IgD-negative memory B cell (primary cell): ENCODE results near the gene NOTUM. TPM values are rescaled to one million over a fixed set of nuclear protein-coding genes. Genes with fewer than 3 reads are reported as not detected.
"Not testable (repeated sequence)": the region's sequence is repeated elsewhere in the genome, so short reads cannot be mapped to it uniquely, and the experiment has no call there.

Source experiments
- H3K27ac Mint-ChIP-seq, 3 donors: one replicate each; pipeline ENCODE4 v1.8.0; 2020 to 2022; ENCODE audit warnings: mild to moderate bottlenecking in 3 of 3, mixed read lengths in 3 of 3, moderate library complexity in 1 of 3
- H3K27me3 Mint-ChIP-seq: one replicate; pipeline ENCODE4 v1.8.0; 2021; ENCODE audit warnings: mixed read lengths
- H3K36me3 Mint-ChIP-seq: one replicate; pipeline ENCODE4 v1.8.0; 2020; ENCODE audit warnings: mild to moderate bottlenecking, mixed read lengths
- H3K4me1 Mint-ChIP-seq, 3 donors: one replicate each; pipeline ENCODE4 v1.8.0; 2020 to 2022; ENCODE audit warnings: mixed read lengths in 3 of 3, mild to moderate bottlenecking in 1 of 3
- H3K4me3 Mint-ChIP-seq, 4 donors: one replicate each; pipeline ENCODE4 v1.8.0; 2020 to 2022; ENCODE audit warnings: mild to moderate bottlenecking in 4 of 4, mixed read lengths in 4 of 4, moderate library complexity in 3 of 4
- H3K9me3 Mint-ChIP-seq, 3 donors: one replicate each; pipeline ENCODE4 v1.8.0; 2020 to 2021; ENCODE audit warnings: mixed read lengths in 3 of 3, mild to moderate bottlenecking in 1 of 3
- polyA plus RNA-seq: library from polyadenylated mRNA; unstranded; fragments of 300-500 nt; fragmentation: Illumina TruSeq; gene quantifications from one replicate; pipeline ENCODE4 v1.2.3, GENCODE V29; 2021

The NOTUM gene
- polyA plus RNA-seq, 1 donor from 2014 or later = not detected

DNA sequence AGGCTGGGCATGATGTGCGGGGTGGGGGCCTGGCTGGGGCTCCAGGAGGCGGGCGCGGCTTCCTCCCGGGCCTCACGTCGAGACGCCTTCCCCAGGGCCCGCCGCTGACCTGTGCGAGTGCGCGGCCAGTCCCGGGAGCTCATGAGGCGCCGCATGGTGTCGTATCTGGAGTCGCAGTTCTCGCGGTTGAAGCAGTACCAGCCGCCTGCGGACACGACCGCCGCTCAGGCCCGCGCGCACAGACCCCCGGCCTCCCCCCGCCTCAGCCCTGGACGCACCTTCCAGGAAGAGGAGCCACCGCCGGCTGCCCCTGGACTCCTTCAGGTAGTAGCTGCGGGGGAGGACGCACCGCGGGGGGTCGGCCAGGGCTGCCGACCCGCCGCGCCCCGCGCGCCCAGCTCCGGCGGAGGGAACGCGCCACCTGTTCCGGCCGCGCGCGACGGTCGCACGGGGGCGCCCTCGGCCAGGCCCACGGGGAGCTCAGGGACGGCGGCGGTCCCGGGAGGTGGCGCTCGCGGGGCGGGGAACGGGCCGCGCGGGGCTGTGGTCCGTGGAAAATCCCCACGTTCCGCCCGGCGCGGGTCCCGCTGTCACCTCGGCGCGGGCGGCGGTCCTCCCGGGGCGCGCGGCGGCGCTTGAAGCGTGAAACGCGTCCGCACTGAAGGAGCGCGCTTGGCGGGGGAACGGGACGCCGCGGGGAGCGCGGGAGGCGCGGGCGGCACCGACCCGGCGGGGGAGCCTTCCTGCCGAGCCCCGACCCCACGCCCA is 1.4 kb downstream of the NOTUM start:
- H3K4me1 Mint-ChIP-seq = peaks cover 0 to 5% (median 0%) of the 10 kb centered on the region in 3 donors
- no peaks in the 10 kb centered on the region for H3K36me3 Mint-ChIP-seq
- no peak overlapping the region for H3K27ac Mint-ChIP-seq
- H3K9me3 Mint-ChIP-seq = no peaks in the 10 kb centered on the region
- H3K4me3 Mint-ChIP-seq = peak overlapping the region in 1 of 4 donors; percentile 88
- peaks cover 32% of the 10 kb centered on the region for H3K27me3 Mint-ChIP-seq

DNA sequence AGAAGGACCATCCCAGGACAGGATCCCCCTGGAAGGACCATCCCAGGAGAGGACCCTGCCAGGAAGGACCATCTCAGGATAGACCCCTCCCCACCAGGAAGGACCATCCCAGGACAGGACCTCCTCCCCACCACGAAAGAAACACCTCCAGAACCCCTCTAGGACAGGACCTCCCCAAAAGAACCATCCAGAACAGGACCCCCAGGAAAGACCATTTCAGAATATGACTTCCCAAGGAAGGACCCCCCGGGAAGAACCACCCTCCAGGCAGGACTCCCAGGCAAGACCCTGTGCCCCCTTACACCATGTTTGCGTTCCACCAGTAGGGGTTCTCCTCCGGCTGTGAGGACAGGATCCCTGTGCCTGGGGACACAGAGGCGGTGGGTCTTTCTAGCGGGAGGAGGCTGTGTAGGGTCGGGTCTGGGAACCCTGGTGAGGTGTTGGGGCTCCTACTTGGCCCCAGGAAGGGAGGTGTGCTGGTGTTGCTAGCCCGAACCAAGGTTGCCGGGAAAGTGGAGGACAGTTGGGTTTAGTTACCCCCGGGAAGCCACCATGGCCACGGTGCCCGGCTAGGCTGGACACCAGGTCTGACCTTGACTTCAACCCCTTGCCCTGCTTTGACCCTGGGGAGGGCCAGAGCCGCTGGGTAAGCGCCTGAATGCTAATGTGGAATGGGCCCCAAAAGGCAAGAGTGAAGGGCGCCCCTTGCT is 2.2 kb downstream of the NOTUM start:
- Mint-ChIP-seq H3K27me3 (peaks cover 28% of the 10 kb centered on the region), H3K4me1 (peaks cover 0 to 5% (median 0%) of the 10 kb centered on the region in 3 donors), H3K4me3 (peak overlapping the region; percentile 38 to 88 (median 68)), H3K9me3 (no peaks in the 10 kb centered on the region), H3K27ac (no peak overlapping the region), H3K36me3 (no peaks in the 10 kb centered on the region)

DNA sequence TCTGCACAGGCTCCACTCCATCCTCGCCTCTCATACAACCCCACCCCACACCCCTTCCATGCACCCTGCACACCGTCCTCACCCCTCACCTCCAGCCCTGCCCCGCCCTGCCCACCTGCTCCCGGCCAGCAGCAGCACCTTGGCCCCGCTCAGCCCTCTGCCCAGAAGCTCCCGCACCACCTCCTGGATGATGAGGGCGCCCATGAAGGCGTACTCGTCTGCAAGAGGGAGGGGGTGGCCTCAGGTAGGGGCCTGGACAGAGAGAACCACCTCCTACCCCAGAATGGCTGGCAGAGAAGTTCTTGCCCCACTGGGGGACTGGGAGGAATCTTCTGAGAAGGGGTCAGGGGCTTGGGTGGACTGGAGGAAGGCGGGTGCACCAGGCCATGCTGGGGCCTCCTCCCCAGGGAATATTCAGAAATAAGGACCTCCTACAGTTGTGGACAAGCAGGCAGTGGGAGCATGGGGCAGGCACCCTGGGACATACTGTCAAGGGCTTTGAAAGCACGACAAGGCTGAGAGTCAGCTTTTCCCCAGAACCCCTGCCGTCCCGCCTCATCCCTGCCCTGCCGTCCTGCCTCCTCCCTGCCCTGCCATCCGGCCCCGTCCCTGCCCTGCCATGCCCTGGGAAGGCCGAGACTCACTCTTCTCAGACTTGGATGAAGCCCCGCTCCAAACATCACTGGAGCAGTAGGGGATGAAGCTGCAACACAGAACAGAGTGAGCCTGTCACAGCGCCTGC is 3.1 kb downstream of the NOTUM start:
- Mint-ChIP-seq H3K9me3 (no peaks in the 10 kb centered on the region), H3K36me3 (no peaks in the 10 kb centered on the region), H3K4me3 (peak overlapping the region in 1 of 4 donors; percentile 48), H3K4me1 (peaks cover 0 to 5% (median 0%) of the 10 kb centered on the region in 3 donors), H3K27me3 (peaks cover 27% of the 10 kb centered on the region), H3K27ac (peak overlapping the region in 2 of 3 donors; percentile 48 to 64)

DNA sequence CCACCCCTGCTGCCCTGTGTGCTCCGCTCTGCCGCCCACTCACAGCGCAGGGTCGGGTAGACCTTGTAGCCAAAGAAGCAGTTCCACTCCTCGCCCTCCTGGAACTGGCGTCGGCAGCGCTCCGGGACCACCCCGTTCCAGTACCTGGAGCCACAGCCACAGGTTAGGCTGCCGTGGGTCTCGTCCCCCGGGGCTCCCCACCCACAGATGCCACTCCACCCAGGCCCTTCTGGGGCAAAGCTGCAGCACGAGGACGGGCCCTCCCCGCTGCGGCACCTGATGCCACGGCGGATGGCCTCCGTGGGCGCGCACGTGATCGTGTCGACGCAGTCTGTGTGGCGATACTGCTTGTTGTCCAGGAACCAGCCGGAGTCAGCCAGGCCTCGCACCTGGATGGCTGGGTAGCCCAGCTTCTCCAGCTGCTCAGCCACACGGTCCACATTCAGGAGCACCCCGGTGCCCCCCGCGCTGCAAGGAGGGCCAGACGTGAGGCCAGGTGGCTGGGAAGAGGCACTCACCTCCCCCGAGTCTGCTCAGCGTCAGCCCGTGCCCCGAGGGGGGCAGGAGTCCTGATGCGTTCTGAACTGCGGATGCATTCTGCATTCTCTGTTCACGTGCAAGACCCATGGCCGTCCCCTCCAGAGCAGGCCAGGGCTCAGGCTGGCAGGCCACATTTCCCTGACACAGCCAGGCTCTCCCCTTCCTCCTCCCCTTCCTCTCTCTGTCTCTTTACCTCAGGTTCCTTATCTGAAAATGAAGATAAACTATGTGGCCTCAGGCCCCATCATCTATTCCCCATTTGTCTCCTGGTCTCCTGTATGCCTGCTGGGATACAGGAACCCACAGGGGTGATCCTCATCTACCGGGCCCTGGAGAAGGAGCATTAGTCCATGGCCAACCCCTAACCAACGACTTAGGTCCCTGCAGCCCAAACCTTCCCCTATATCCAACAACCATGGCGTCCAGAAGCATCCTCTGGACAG is 4.1 kb downstream of the NOTUM start:
- Mint-ChIP-seq H3K9me3 (no peaks in the 10 kb centered on the region), H3K27me3 (peaks cover 23% of the 10 kb centered on the region), H3K36me3 (no peaks in the 10 kb centered on the region), H3K4me1 (peaks cover 0 to 2% (median 0%) of the 10 kb centered on the region in 3 donors), H3K4me3 (peak overlapping the region in 1 of 4 donors; percentile 48), H3K27ac (peak overlapping the region in 2 of 3 donors; percentile 48 to 64)

DNA sequence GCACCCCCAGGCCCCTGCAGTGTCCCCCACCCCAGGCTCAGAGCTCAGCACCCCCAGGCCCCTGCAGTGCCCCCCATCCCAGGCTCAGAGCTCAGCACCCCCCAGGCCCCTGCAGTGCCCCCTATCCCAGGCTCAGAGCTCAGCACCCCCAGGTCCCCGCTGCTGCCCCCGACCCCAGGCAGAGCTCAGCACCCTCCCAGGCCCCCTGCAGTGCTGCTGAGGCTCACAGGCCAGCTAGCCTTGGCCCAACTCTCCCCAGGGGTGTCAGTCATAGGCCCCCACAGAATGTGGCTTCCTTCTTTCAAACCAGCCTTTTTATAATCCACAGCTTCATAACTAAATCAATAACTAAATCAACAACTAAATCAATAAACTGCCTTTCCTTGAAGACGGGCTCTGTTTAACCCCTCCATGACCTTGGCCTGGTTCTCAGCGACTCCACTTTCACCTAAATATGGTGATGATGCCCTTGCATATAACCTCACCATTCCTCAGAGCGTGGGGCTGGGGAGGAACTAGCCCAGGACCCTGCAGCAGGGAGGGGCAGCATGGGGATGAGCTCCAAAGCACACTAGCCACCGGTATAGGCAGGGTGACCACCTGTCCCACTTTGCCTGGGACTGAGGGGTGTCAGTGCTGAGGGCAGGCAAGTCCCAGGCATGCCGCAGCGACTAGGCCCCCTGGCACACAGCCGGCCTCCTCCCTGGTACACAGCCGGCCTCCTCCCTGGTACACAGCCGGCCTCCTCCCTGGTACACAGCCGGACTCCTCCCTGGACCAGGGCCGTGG is 5.0 kb downstream of the NOTUM start:
- H3K9me3 Mint-ChIP-seq = no peaks in the 10 kb centered on the region
- no peak overlapping the region for H3K27ac Mint-ChIP-seq
- H3K4me3 Mint-ChIP-seq = no peak overlapping the region
- H3K27me3 Mint-ChIP-seq = peaks cover 23% of the 10 kb centered on the region
- H3K4me1 Mint-ChIP-seq = peaks cover 0 to 2% (median 0%) of the 10 kb centered on the region in 3 donors
- H3K36me3 Mint-ChIP-seq = no peaks in the 10 kb centered on the region

DNA sequence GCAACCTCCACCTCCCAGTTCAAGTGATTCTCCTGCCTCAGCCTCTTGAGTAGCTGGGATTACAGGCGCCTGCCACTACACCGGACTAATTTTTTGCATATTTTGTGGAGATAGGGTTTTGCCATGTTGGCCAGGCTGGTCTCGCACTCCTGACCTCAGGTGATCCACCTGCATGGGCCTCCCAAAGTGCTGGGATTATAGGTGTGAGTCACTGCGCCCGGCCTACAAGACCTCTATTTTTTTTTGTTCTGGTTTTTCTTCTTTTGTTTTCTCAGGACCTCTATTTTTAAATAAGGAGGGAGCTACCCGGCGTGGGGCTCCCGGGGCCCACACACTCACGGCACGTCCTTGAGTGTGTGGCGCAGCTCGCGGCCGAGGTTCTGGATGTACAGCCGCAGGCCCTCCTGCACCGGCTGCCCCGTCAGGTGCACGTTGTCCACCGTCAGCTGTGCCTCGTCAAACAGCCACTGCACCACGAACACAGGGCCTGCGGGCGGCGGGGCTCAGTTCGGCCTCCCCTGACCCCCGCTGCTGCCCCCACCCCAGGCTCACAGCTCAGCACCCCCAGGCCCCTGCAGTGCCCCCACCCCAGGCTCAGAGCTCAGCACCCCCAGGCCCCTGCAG is 5.8 kb downstream of the NOTUM start:
- Mint-ChIP-seq H3K4me1 (peaks cover 0 to 2% (median 0%) of the 10 kb centered on the region in 3 donors), H3K36me3 (no peaks in the 10 kb centered on the region), H3K9me3 (no peaks in the 10 kb centered on the region), H3K27me3 (peaks cover 26% of the 10 kb centered on the region), H3K4me3 (no peak overlapping the region), H3K27ac (no peak overlapping the region)

DNA sequence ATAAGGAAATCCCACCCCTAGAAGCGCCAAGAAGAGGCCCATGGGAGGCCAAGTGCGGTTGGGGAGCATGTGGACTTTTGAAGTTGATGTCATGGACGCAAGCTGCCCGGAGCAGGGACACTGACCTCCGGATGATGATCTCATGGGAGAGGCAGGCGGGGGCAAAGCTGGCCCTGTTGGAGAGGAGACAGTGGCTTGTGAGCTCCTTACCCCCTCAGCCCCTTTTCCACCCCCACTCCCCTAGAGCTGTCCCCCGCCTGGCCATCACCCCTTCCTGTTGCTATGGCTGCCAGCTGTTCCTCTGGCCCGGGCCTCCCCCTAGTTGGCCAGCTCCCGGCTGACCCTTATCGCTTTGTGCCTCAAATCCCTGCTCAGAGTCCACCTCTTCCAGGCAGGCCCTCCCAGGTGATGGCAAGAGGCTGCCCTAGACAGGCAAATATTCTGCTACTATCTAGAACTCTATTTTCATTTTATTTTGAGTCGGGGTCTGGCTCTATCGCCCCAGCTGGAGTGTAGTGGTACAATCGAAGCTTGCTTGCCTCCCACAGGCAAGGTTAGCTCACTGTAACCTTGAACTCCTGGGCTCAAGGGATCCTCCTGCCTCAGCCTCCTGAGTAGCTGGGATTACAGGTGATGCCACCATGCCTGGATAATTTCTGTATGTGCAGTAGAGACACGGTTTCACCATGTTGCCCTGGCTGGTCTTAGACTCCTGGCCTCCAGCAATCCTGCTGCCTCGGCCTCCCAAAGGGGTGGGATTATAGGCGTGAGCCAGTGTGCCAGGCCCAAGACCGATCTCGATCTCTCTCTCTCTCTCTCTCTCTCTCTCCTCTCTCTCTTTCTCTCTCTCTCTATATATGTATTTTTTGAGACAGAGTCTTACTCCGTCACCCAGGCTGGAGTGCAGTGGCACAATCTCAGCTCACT is 6.6 kb downstream of the NOTUM start:
- H3K9me3 Mint-ChIP-seq = no peaks in the 10 kb centered on the region
- no peak overlapping the region for H3K27ac Mint-ChIP-seq

DNA sequence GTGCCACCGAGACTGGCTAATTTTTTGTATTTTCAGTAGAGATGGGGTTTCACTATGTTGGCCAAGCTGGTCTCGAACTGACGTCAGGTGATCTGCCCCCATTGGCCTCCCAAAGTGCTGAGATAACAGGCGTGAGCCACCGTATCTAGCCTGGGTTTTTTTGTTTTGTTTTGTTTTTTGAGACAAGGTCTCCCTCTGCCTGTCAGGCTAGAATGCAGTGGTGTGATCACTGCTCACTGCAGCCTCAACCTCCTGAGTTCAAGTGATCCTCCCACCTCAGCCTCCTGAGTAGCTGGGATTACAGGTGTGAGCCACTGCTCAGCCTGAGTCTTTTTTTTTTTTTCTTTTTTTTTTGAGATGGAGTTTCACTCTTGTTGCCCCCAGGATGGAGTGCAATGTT is 7.5 kb downstream of the NOTUM start:
- H3K27ac Mint-ChIP-seq, H3K4me3 Mint-ChIP-seq, H3K36me3 Mint-ChIP-seq, H3K4me1 Mint-ChIP-seq, H3K9me3 Mint-ChIP-seq: not testable (repeated sequence)
- peaks cover 21% of the 10 kb centered on the region for H3K27me3 Mint-ChIP-seq

More for the DNA sequence above, 6.6 kb downstream of the NOTUM start:
- Mint-ChIP-seq H3K4me1 (peaks cover 0 to 2% (median 0%) of the 10 kb centered on the region in 3 donors), H3K4me3 (peak overlapping the region in 1 of 4 donors; percentile 22), H3K27me3 (peaks cover 26% of the 10 kb centered on the region), H3K36me3 (no peaks in the 10 kb centered on the region)

DNA sequence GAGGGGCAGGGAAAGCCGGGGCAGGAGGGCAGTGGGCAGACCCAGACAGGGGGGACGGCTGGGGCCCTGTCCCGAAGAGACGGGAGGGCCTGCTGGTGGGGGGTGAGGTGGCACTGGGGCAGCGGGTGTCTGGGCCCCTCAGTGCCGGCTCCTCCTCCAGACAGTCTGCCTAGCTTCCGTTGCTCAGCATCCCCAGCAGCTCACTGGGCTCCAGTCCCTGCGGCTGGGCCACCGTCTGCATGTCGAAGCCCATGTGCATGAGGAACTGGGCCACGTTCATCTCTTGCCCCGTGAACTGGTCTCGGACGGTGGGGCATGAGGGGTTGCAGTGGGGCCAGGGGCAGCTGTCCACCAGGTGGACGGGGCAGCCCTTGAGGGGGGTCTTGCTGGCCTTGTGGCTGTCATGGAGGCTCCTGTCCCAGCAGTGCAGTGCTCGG is 8.2 kb downstream of the NOTUM start:
- Mint-ChIP-seq H3K4me3 (no peak overlapping the region), H3K36me3 (no peaks in the 10 kb centered on the region), H3K27ac (no peak overlapping the region), H3K4me1 (peaks cover 0 to 2% (median 0%) of the 10 kb centered on the region in 3 donors), H3K9me3 (no peaks in the 10 kb centered on the region), H3K27me3 (peaks cover 16% of the 10 kb centered on the region)

DNA sequence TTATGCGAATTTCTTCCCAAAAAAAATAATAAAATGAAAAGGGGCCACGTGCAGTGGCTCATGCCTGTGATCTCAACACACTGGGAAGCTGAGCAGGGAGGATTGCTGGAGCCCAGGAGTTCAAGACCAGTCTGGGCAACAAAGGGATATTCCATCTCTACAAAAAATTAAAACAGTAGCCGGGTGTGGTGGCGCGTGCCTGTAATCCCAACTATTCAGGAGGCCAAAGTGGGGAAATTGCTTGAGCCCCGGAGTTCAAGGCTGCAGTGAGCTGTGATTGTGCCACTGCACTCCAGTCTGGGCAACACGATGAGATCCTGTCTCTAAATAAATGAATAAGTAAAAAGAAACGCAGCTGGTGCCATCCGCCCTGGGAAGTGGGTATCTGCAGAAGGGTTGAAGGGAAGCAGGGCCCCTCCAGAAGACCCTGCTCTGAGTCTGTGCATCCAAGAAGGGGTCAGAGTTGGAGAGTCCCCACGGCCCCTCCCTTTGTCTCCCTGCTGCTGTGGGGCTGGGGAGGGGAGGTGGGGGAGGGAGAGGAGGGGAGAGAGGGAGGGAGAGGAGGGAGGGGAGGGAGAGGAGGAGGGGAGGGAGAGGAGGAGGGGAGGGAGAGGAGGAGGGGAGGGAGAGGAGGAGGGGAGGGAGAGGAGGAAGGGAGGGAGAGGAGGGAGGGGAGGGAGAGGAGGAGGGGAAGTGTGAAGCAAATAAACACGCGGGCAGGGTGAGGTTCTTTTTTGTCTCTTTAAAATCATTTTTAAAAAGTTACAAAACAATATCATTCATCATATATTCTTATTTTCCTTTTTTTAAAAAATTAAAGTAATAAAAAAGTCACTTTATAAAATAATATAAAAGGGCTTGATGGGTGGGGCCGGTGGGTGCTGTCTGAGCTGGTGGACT is 9.0 kb downstream of the NOTUM start:
- Mint-ChIP-seq H3K4me1 (no peaks in the 10 kb centered on the region), H3K27ac (peak overlapping the region in 1 of 3 donors; percentile 25), H3K4me3 (no peak overlapping the region), H3K27me3 (peaks cover 12% of the 10 kb centered on the region), H3K36me3 (no peaks in the 10 kb centered on the region), H3K9me3 (no peaks in the 10 kb centered on the region)

DNA sequence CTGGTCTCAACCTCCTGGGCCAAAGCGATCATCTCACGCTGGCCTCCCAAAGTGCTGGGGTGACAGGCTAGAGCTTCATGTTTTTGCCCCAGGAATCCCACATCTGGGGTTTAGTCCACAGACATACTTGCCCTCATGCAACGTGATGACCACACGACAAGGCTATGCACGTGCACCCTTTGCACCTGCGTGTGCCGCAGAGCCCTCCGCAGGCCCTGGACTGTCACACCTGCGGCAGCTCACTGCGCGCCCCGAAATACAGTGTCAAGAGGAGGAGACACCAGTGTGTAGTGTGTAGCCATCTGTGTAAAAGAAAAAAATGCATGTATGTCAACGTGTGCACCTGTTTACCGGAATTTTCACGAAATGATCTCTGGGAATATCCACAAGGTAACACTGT is 10.5 kb downstream of the NOTUM start:
- H3K27me3 Mint-ChIP-seq = peaks cover 8% of the 10 kb centered on the region
- H3K36me3 Mint-ChIP-seq = no peaks in the 10 kb centered on the region
- no peaks in the 10 kb centered on the region for H3K9me3 Mint-ChIP-seq
- no peak overlapping the region for H3K27ac Mint-ChIP-seq
- H3K4me3 Mint-ChIP-seq = no peak overlapping the region
- no peaks in the 10 kb centered on the region for H3K4me1 Mint-ChIP-seq
